A549 (cell line): ENCODE results near the gene CFAP65. TPM values are rescaled to one million over a fixed set of nuclear protein-coding genes. Genes with fewer than 3 reads are reported as not detected.

Source experiments
- ATAC-seq, 2 experiments: fragments of 200-7000 bp in 1 of 2; fragments of >200 bp in 1 of 2; cut with Nextera tagmentation in 1 of 2; cut with Tn5 transposase in 1 of 2; 3 replicates each; pipeline versions ENCODE4 v1.8.0 to v1.9.1; 2018 to 2020; ENCODE audit warnings: mild to moderate bottlenecking in 1 of 2, moderate library complexity in 1 of 2
- CTCF ChIA-PET: fragments of 300-600 bp; sonication (Branson Sonifier 250); formaldehyde crosslinking; extraction: SDS; loops from one replicate; lab custom pipeline; 2021; ENCODE audit warnings: antibody characterized with exemption, inconsistent platforms; lab: Yijun Ruan, JAX
- POLR2A ChIA-PET: fragments of 350-600 bp; formaldehyde crosslinking; extraction: SDS; loops from one replicate; lab custom pipeline; 2021; ENCODE audit warnings: antibody characterized with exemption, inconsistent platforms; lab: Yijun Ruan, JAX
- DNase-seq, 2 experiments: peaks; one replicate each; pipeline versions ENCODE4 v3.0.0 to v3.0.0-alpha.2; 2011 to 2016; ENCODE audit warnings: low read depth in 1 of 2, low spot score in 1 of 2
- FAIRE-seq: peaks from 2 replicates; lab custom pipeline; 2011; peaks lifted over from hg19 to GRCh38; lab: Jason Lieb, UNC
- H3K27ac ChIP-seq, 2 experiments: fragments of >200 bp; sonication (Bioruptor Twin); formaldehyde crosslinking; 3 replicates each; pipeline ENCODE4 v1.5.1; 2016 to 2017
- H3K4me1 ChIP-seq: fragments of >200 bp; sonication (Bioruptor Twin); formaldehyde crosslinking; 3 replicates; pipeline ENCODE4 v1.6.1; 2016
- H3K4me2 ChIP-seq: fragments of >200 bp; sonication (Bioruptor Twin); formaldehyde crosslinking; 3 replicates; pipeline ENCODE4 v1.6.1; 2016
- H3K4me3 ChIP-seq: fragments of >200 bp; sonication (Bioruptor Twin); formaldehyde crosslinking; 3 replicates; pipeline ENCODE4 v1.5.1; 2016
- H3K9me3 ChIP-seq: fragments of >200 bp; sonication (Bioruptor Twin); formaldehyde crosslinking; 3 replicates; pipeline ENCODE4 v1.6.1; 2016
- BCL3 ChIP-seq: fragments of >200 bp; sonication (Bioruptor Twin); formaldehyde crosslinking; IDR thresholded peaks from 3 replicates; pipeline ENCODE4 v1.6.1; 2016
- BHLHE40 ChIP-seq: IDR thresholded peaks from 2 replicates; pipeline ENCODE4 v1.6.1; 2012; ENCODE audit warnings: low read depth, low read length, inconsistent platforms
- CBX8 ChIP-seq: fragments of 200-600 bp; sonication (generic); IDR thresholded peaks from 2 replicates; pipeline ENCODE4 v1.6.1; 2016
- CHD2 ChIP-seq: fragments of 150-350 bp; IDR thresholded peaks from 2 replicates; pipeline ENCODE4 v1.6.1; 2014; ENCODE audit warnings: low read length; ENCODE audit not compliant: partially characterized antibody
- CTCF ChIP-seq: fragments of >200 bp; sonication (Bioruptor Twin); formaldehyde crosslinking; IDR thresholded peaks from 3 replicates; pipeline ENCODE4 v1.5.1; 2016
- E2F6 ChIP-seq: IDR thresholded peaks from 2 replicates; pipeline ENCODE4 v1.6.1; 2012; ENCODE audit warnings: low read depth, borderline replicate concordance
- EHMT2 ChIP-seq: fragments of 200-600 bp; sonication (generic); IDR thresholded peaks from 2 replicates; pipeline ENCODE4 v1.6.1; 2016; ENCODE audit warnings: antibody characterized with exemption, low read depth, mild to moderate bottlenecking, moderate library complexity
- ESRRA ChIP-seq: fragments of 150-350 bp; IDR thresholded peaks from 2 replicates; pipeline ENCODE4 v1.6.1; 2014; ENCODE audit warnings: mild to moderate bottlenecking, low read length, borderline replicate concordance
- FOSB ChIP-seq: fragments of 250-450 bp; sonication (Bioruptor Pico); IDR thresholded peaks from 2 replicates; pipeline ENCODE4 v1.5.0; 2020; ENCODE audit warnings: mild to moderate bottlenecking, moderate library complexity
- FOXS1 ChIP-seq: fragments of 250-450 bp; sonication (Bioruptor Pico); IDR thresholded peaks from 2 replicates; pipeline ENCODE4 v1.5.0; 2020; ENCODE audit warnings: mild to moderate bottlenecking, moderate library complexity
- HDAC2 ChIP-seq: fragments of 200-600 bp; sonication (generic); IDR thresholded peaks from 2 replicates; pipeline ENCODE4 v1.6.1; 2016
- HEYL ChIP-seq: fragments of 250-450 bp; sonication (Bioruptor Pico); IDR thresholded peaks from 2 replicates; pipeline ENCODE4 v1.8.0; 2021; ENCODE audit warnings: mild to moderate bottlenecking, moderate library complexity
- JUN ChIP-seq, 2 experiments: fragments of >200 bp; sonication (Bioruptor Twin); formaldehyde crosslinking; IDR thresholded peaks; 2 replicates in 1 of 2; 3 replicates in 1 of 2; pipeline ENCODE4 v1.6.1; 2016 to 2017
- JUNB ChIP-seq: fragments of >200 bp; sonication (Bioruptor Twin); formaldehyde crosslinking; IDR thresholded peaks from 2 replicates; pipeline ENCODE4 v1.6.1; 2016
- MAX ChIP-seq: IDR thresholded peaks from 2 replicates; pipeline ENCODE4 v1.6.1; 2012
- NPAS2 ChIP-seq: fragments of 250-450 bp; sonication (Bioruptor Pico); IDR thresholded peaks from 2 replicates; pipeline ENCODE4 v1.8.0; 2022; ENCODE audit warnings: mild to moderate bottlenecking, moderate library complexity, borderline replicate concordance
- RAD21 ChIP-seq, 2 experiments: fragments of >200 bp in 1 of 2; sonication (Bioruptor Twin) in 1 of 2; formaldehyde crosslinking in 1 of 2; IDR thresholded peaks in 1 of 2; conservative IDR thresholded peaks in 1 of 2; 2 replicates in 1 of 2; 3 replicates in 1 of 2; pipeline ENCODE4 v1.6.1; 2012 to 2018; ENCODE audit warnings: inconsistent platforms in 1 of 2
- RARB ChIP-seq: fragments of 250-450 bp; sonication (Bioruptor Pico); IDR thresholded peaks from 2 replicates; pipeline ENCODE4 v1.8.0; 2021; ENCODE audit warnings: mild to moderate bottlenecking, moderate library complexity
- RFX5 ChIP-seq: fragments of 450-650 bp; IDR thresholded peaks from 2 replicates; pipeline ENCODE4 v1.7.1; 2014; ENCODE audit warnings: antibody characterized with exemption, mild to moderate bottlenecking, moderate library complexity
- RNF2 ChIP-seq: fragments of 200-600 bp; sonication (generic); IDR thresholded peaks from 2 replicates; pipeline ENCODE4 v1.6.1; 2016; ENCODE audit warnings: low read depth, mild to moderate bottlenecking, antibody characterized with exemption, moderate library complexity, borderline replicate concordance
- ZC3H11A ChIP-seq: fragments of 450-650 bp; IDR thresholded peaks from 2 replicates; pipeline ENCODE4 v1.6.1; 2014; ENCODE audit warnings: antibody characterized with exemption, mild to moderate bottlenecking
- ZSCAN20 ChIP-seq: fragments of 250-450 bp; sonication (Bioruptor Pico); IDR thresholded peaks from 2 replicates; pipeline ENCODE4 v1.8.0; 2022; ENCODE audit warnings: mild to moderate bottlenecking, moderate library complexity
- WGBS: methylation state at CpG from one replicate; pipeline ENCODE4 v1.1.6; 2017; ENCODE audit errors: missing lambda C conversion rate; 5-methylcytosine and 5-hydroxymethylcytosine counted together
- polyA plus RNA-seq, 4 experiments: library from polyadenylated mRNA; depleted of rRNA in 3 of 4; stranded (reverse); fragments of >200 nt; fragmentation: RNase III in 1 of 4; extraction: RNeasy Plus Mini Kit Qiagen cat#74134 plus additional on column Dnase treatment in 1 of 4; gene quantifications; 2 replicates in 3 of 4; 3 replicates in 1 of 4; pipeline ENCODE4 v1.2.3, GENCODE V29; 2011 to 2017
- TF ChIP-seq, protein P1 (sequence below): fragments of 200-600 bp; sonication (generic); IDR thresholded peaks from 2 replicates; pipeline ENCODE4 v1.6.1; 2016; ENCODE audit warnings: antibody characterized with exemption, mild to moderate bottlenecking, moderate library complexity
- TF ChIP-seq, protein P2 (sequence below): fragments of 150-350 bp; IDR thresholded peaks from 2 replicates; pipeline ENCODE4 v1.6.1; 2014; ENCODE audit warnings: low read depth, mild to moderate bottlenecking, low read length
- TF ChIP-seq, protein P3 (sequence below): IDR thresholded peaks from 2 replicates; pipeline ENCODE4 v1.6.1; 2012

The CFAP65 gene
- polyA plus RNA-seq, 2 of the 4 experiments (the other 2 are of a cell fraction) = 0.12 to 0.14 TPM

GRCh38 chr2:218959141-218959731, 82.1 kb downstream of the CFAP65 start, which contains the start of gene CDK5R2 (continued):
- peak; percentile 10 for TF ChIP-seq MAX
- TF ChIP-seq, protein P1, sequence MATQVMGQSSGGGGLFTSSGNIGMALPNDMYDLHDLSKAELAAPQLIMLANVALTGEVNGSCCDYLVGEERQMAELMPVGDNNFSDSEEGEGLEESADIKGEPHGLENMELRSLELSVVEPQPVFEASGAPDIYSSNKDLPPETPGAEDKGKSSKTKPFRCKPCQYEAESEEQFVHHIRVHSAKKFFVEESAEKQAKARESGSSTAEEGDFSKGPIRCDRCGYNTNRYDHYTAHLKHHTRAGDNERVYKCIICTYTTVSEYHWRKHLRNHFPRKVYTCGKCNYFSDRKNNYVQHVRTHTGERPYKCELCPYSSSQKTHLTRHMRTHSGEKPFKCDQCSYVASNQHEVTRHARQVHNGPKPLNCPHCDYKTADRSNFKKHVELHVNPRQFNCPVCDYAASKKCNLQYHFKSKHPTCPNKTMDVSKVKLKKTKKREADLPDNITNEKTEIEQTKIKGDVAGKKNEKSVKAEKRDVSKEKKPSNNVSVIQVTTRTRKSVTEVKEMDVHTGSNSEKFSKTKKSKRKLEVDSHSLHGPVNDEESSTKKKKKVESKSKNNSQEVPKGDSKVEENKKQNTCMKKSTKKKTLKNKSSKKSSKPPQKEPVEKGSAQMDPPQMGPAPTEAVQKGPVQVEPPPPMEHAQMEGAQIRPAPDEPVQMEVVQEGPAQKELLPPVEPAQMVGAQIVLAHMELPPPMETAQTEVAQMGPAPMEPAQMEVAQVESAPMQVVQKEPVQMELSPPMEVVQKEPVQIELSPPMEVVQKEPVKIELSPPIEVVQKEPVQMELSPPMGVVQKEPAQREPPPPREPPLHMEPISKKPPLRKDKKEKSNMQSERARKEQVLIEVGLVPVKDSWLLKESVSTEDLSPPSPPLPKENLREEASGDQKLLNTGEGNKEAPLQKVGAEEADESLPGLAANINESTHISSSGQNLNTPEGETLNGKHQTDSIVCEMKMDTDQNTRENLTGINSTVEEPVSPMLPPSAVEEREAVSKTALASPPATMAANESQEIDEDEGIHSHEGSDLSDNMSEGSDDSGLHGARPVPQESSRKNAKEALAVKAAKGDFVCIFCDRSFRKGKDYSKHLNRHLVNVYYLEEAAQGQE = no peak
- no peak for TF ChIP-seq NPAS2 (CRISPR knock-in tag)
- no peak for TF ChIP-seq HEYL (CRISPR knock-in tag)
- TF ChIP-seq E2F6 = no peak
- no peak for TF ChIP-seq HDAC2
- no peak for TF ChIP-seq RAD21 (conservative IDR thresholded peaks at IDR 0.05 in 1 of 2, IDR thresholded peaks at IDR 0.05 in 1 of 2)
- no peak for TF ChIP-seq CHD2
- TF ChIP-seq, protein P2, sequence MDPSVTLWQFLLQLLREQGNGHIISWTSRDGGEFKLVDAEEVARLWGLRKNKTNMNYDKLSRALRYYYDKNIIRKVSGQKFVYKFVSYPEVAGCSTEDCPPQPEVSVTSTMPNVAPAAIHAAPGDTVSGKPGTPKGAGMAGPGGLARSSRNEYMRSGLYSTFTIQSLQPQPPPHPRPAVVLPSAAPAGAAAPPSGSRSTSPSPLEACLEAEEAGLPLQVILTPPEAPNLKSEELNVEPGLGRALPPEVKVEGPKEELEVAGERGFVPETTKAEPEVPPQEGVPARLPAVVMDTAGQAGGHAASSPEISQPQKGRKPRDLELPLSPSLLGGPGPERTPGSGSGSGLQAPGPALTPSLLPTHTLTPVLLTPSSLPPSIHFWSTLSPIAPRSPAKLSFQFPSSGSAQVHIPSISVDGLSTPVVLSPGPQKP = no peak
- TF ChIP-seq ESRRA = no peak
- TF ChIP-seq, protein P3, sequence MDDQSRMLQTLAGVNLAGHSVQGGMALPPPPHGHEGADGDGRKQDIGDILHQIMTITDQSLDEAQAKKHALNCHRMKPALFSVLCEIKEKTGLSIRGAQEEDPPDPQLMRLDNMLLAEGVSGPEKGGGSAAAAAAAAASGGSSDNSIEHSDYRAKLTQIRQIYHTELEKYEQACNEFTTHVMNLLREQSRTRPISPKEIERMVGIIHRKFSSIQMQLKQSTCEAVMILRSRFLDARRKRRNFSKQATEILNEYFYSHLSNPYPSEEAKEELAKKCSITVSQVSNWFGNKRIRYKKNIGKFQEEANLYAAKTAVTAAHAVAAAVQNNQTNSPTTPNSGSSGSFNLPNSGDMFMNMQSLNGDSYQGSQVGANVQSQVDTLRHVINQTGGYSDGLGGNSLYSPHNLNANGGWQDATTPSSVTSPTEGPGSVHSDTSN = peak; percentile 97
- TF ChIP-seq RFX5 = no peak
- no peak for TF ChIP-seq JUN (IDR thresholded peaks at IDR 0.05)

- ATAC-seq (no peak), DNase-seq (no peak), FAIRE-seq (no peak)
- Histone ChIP-seq H3K4me1 (peaks cover 26% of the 10 kb centered on the region), H3K4me2 (no peak overlapping the region), H3K27ac (no peak overlapping the region), H3K9me3 (no peaks in the 10 kb centered on the region), H3K4me3 (no peak overlapping the region; the same call in 2 of the 3 replicates)
- CTCF ChIA-PET = interaction anchor here (1.2 to 12.4 kb wide), 6 partner anchors 9 to 82 kb away, joined by 3 to 140 read pairs (median 8); no protein-coding TSS in a partner anchor
- TF ChIP-seq RAD21 (conservative IDR thresholded peaks at IDR 0.05 in 1 of 2, IDR thresholded peaks at IDR 0.05 in 1 of 2) = no peak
- TF ChIP-seq HDAC2 = no peak
- TF ChIP-seq ESRRA = no peak
- no peak for TF ChIP-seq FOSB (CRISPR knock-in tag)
- no peak for TF ChIP-seq ZSCAN20 (CRISPR knock-in tag)
- TF ChIP-seq FOXS1 (CRISPR knock-in tag) = no peak
- no peak for TF ChIP-seq RARB (CRISPR knock-in tag)
- no peak for TF ChIP-seq CTCF
- no peak for TF ChIP-seq ZC3H11A
- no peak for TF ChIP-seq RNF2
- no peak for TF ChIP-seq BHLHE40
- TF ChIP-seq JUNB = no peak
- no peak for TF ChIP-seq BCL3
- TF ChIP-seq EHMT2 = no peak
- no peak for TF ChIP-seq CBX8
- WGBS = 71% methylated on average over 1 of the region's 1 CpG
- POLR2A ChIA-PET = no interaction called here
Measured at GRCh38 chr2:218958276-218958675, 83.0 kb downstream of the CFAP65 start.
